NOMO-1 treated with DMSO at 0.1 percent for 48 hours (cell line): ENCODE results near the gene THG1L.

Experiments used
- DNase-seq: peaks from one replicate; lab custom pipeline; 2025; ENCODE audit not compliant: unreplicated experiment; lab: John Stamatoyannopoulos, UW

Gene THG1L

GRCh38 chr5:157756122-157756521 lies 24.9 kb downstream of the THG1L start:
- DNase-seq, result no peak

- DNase-seq, result no peak
These were observed 27.5 kb downstream of the THG1L start for GRCh38 chr5:157758706-157759105.

- DNase-seq, result peak; percentile 46
These were observed 30.7 kb downstream of the THG1L start for GRCh38 chr5:157761690-157762621.

GRCh38 chr5:157764531-157764930 lies 33.3 kb downstream of the THG1L start:
- no peak for DNase-seq

GRCh38 chr5:157766442-157766841 lies 35.2 kb downstream of the THG1L start:
- no peak for DNase-seq

GRCh38 chr5:157766902-157767301 lies 35.7 kb downstream of the THG1L start:
- no peak for DNase-seq

- DNase-seq, result no peak
These were observed 36.5 kb downstream of the THG1L start for GRCh38 chr5:157767689-157768088.

- DNase-seq, result no peak
These were observed 39.4 kb downstream of the THG1L start for GRCh38 chr5:157770665-157771064.

- no peak for DNase-seq
These were observed 40.9 kb downstream of the THG1L start for GRCh38 chr5:157772127-157772526.

- DNase-seq, result no peak
These were observed 47.0 kb downstream of the THG1L start for GRCh38 chr5:157778121-157778805.

GRCh38 chr5:157779221-157779620 lies 48.0 kb downstream of the THG1L start:
- no peak for DNase-seq

- no peak for DNase-seq
These were observed 54.6 kb downstream of the THG1L start for GRCh38 chr5:157785801-157786200.
